Ishikawa (cell line): ENCODE data around the gene HTRA3.

Experiments used
- CEBPB ChIP-seq: IDR thresholded peaks from 2 replicates; pipeline ENCODE4 v1.6.1; 2012
- CREB1 ChIP-seq: IDR thresholded peaks from 2 replicates; pipeline ENCODE4 v1.6.1; 2012; ENCODE audit warnings: low read depth
- EGR1 ChIP-seq: IDR thresholded peaks from 2 replicates; pipeline ENCODE4 v1.6.1; 2012
- EP300 ChIP-seq: IDR thresholded peaks from 2 replicates; pipeline ENCODE4 v1.6.1; 2012; ENCODE audit warnings: borderline replicate concordance
- FOXM1 ChIP-seq: IDR thresholded peaks from 2 replicates; pipeline ENCODE4 v1.6.1; 2012; ENCODE audit warnings: low read depth, borderline replicate concordance
- MAX ChIP-seq: IDR thresholded peaks from 2 replicates; pipeline ENCODE4 v1.6.1; 2012
- NFIC ChIP-seq: IDR thresholded peaks from 2 replicates; pipeline ENCODE4 v1.6.1; 2012
- RAD21 ChIP-seq: IDR thresholded peaks from 2 replicates; pipeline ENCODE4 v1.6.1; 2012; ENCODE audit warnings: low read depth
- REST ChIP-seq: IDR thresholded peaks from 2 replicates; pipeline ENCODE4 v1.6.1; 2012; ENCODE audit warnings: low read depth, mild to moderate bottlenecking
- TAF1 ChIP-seq: IDR thresholded peaks from 2 replicates; pipeline ENCODE4 v1.6.1; 2012; ENCODE audit warnings: low read depth, mild to moderate bottlenecking
- TCF12 ChIP-seq: IDR thresholded peaks from 2 replicates; pipeline ENCODE4 v1.6.1; 2012; ENCODE audit warnings: low read depth
- TEAD4 ChIP-seq: IDR thresholded peaks from 2 replicates; pipeline ENCODE4 v1.6.1; 2012
- USF1 ChIP-seq: IDR thresholded peaks from 2 replicates; pipeline ENCODE4 v1.6.1; 2012
- YY1 ChIP-seq: IDR thresholded peaks from 2 replicates; pipeline ENCODE4 v1.6.1; 2012; ENCODE audit warnings: low read depth
- ZBTB7A ChIP-seq: IDR thresholded peaks from 2 replicates; pipeline ENCODE4 v1.6.1; 2012; ENCODE audit warnings: low read depth

The HTRA3 gene

GRCh38 chr4:8322794-8323704, 53.5 kb downstream of the HTRA3 start:
- TF ChIP-seq ZBTB7A (no peak), TEAD4 (no peak), TAF1 (no peak), FOXM1 (no peak), MAX (no peak), EGR1 (no peak), RAD21 (no peak), CREB1 (no peak), REST (no peak)

- TF ChIP-seq CEBPB (no peak), ZBTB7A (no peak), EGR1 (no peak), RAD21 (no peak), EP300 (no peak), NFIC (no peak), FOXM1 (no peak), MAX (no peak), TCF12 (no peak), TAF1 (no peak), YY1 (no peak), USF1 (no peak), REST (no peak), CREB1 (no peak), TEAD4 (no peak)
These were observed 54.5 kb downstream of the HTRA3 start for GRCh38 chr4:8323947-8324555.

GRCh38 chr4:8324640-8325239, 55.2 kb downstream of the HTRA3 start:
- TF ChIP-seq REST (no peak), TAF1 (no peak), TCF12 (no peak), USF1 (no peak), RAD21 (no peak), ZBTB7A (no peak)

GRCh38 chr4:8325291-8325973, 55.9 kb downstream of the HTRA3 start:
- no peak for TF ChIP-seq FOXM1
- TF ChIP-seq TCF12: no peak
- TF ChIP-seq YY1: no peak
- no peak for TF ChIP-seq EGR1
- no peak for TF ChIP-seq REST
- TF ChIP-seq NFIC: no peak
- no peak for TF ChIP-seq TAF1
- no peak for TF ChIP-seq USF1
- no peak for TF ChIP-seq MAX
- no peak for TF ChIP-seq ZBTB7A
- TF ChIP-seq CEBPB: no peak
- TF ChIP-seq EP300: no peak
